DND-41 (cell line): Measurements from ENCODE around the gene PHLPP1.

Experiments
- ATAC-seq: fragments of 200-7000 bp; cut with Tn5 transposase; 3 replicates; pipeline ENCODE4 v1.9.1; 2021; ENCODE audit warnings: low read depth; ENCODE audit not compliant: insufficient read depth
- DNase-seq: peaks from one replicate; pipeline ENCODE4 v3.0.0-alpha.2; 2020
- H2AFZ ChIP-seq: 2 replicates; pipeline ENCODE4 v1.6.0; 2012; ENCODE audit warnings: low read depth, low read length
- H3K27ac ChIP-seq: 2 replicates; pipeline ENCODE4 v1.5.1; 2012; ENCODE audit warnings: low read length, inconsistent platforms
- H3K27me3 ChIP-seq: fragments of 200-600 bp; sonication (generic); 2 replicates; pipeline ENCODE4 v1.6.0; 2012; ENCODE audit warnings: low read length, mild to moderate bottlenecking, inconsistent platforms; ENCODE audit not compliant: insufficient read depth, poor library complexity
- H3K36me3 ChIP-seq: 2 replicates; pipeline ENCODE4 v1.5.1; 2012; ENCODE audit warnings: low read length, inconsistent platforms; ENCODE audit not compliant: insufficient read depth
- H3K4me1 ChIP-seq: 2 replicates; pipeline ENCODE4 v1.5.1; 2012; ENCODE audit warnings: mild to moderate bottlenecking, low read length; ENCODE audit not compliant: insufficient read depth
- H3K4me2 ChIP-seq: 2 replicates; pipeline ENCODE4 v1.6.0; 2012; ENCODE audit warnings: mild to moderate bottlenecking, moderate library complexity, low read length, inconsistent platforms; ENCODE audit not compliant: insufficient read depth
- H3K4me3 ChIP-seq, 2 experiments: fragments of 200-600 bp in 1 of 2; shearing (Covaris generic) in 1 of 2; 2 replicates each; pipeline ENCODE4 v1.5.1; 2012 to 2016; ENCODE audit warnings: inconsistent platforms in 2 of 2, low read length in 2 of 2, mild to moderate bottlenecking in 2 of 2, low read depth in 1 of 2, moderate library complexity in 1 of 2
- H3K79me2 ChIP-seq: 2 replicates; pipeline ENCODE4 v1.6.0; 2012; ENCODE audit warnings: low read length, inconsistent platforms; ENCODE audit not compliant: insufficient read depth
- H3K9ac ChIP-seq: 2 replicates; pipeline ENCODE4 v1.6.0; 2012; ENCODE audit warnings: low read depth, mild to moderate bottlenecking, inconsistent platforms, low read length, moderate library complexity
- H3K9me3 ChIP-seq: 2 replicates; pipeline ENCODE4 v1.5.1; 2012; ENCODE audit warnings: low read length, moderate library complexity, mild to moderate bottlenecking, inconsistent platforms; ENCODE audit not compliant: insufficient read depth, severe bottlenecking
- H4K20me1 ChIP-seq: 2 replicates; pipeline ENCODE4 v1.6.0; 2012; ENCODE audit warnings: low read length; ENCODE audit not compliant: insufficient read depth
- EZH2 ChIP-seq: IDR thresholded peaks from 3 replicates; pipeline ENCODE4 v1.6.1; 2012; ENCODE audit warnings: borderline replicate concordance, low read depth, mild to moderate bottlenecking, moderate library complexity, low read length, inconsistent platforms; ENCODE audit not compliant: severe bottlenecking
- TF ChIP-seq, protein P1 (sequence below): IDR thresholded peaks from 2 replicates; pipeline ENCODE4 v1.5.1; 2012; ENCODE audit warnings: borderline replicate concordance, low read length, moderate library complexity, mild to moderate bottlenecking; ENCODE audit not compliant: poor library complexity, severe bottlenecking; ENCODE audit errors: extremely low read depth

The PHLPP1 gene

DNA sequence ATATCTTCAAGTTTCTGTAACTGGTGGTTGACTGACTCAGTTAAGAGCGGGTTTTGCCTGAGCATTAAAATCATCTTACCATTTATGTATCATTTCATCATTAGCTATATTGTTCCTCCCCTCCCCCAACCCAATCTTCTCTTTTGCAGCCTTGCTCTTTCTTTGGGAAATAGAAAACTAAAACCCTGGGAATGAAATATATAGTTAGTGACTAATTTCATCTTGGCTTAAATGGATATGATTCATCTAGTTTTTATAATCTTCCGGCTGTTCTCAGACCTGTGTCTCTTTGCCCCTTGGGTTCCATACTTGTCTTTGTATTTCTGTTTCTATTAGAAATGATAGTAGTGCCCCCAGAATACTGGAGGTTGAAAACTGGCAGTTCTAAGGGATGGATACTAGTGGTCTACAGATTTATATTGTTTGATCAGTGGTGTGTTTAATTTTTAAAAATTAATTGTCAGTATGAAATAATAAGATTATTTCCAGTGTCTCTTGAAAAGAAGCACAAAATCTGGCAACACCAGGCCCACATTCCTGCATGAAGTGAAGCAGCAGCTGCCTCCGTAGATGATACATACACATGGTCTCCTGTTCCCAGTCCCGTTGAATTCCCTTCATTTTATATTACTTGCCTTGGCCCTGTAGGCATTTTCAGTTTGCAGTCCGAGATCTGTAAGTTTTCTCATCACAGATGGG lies 44.5 kb downstream of the PHLPP1 start:
- Histone ChIP-seq H3K36me3 (no peaks in the 10 kb centered on the region), H3K4me2 (no peak overlapping the region), H3K9ac (no peak overlapping the region), H3K27me3 (no peaks in the 10 kb centered on the region), H3K4me3 (no peak overlapping the region), H3K79me2 (no peaks in the 10 kb centered on the region), H4K20me1 (no peaks in the 10 kb centered on the region), H3K27ac (no peak overlapping the region), H3K9me3 (no peaks in the 10 kb centered on the region), H2AFZ (no peak overlapping the region), H3K4me1 (no peaks in the 10 kb centered on the region)
- ATAC-seq (no peak), DNase-seq (no peak)
- no peak for TF ChIP-seq EZH2
- TF ChIP-seq, protein P1, sequence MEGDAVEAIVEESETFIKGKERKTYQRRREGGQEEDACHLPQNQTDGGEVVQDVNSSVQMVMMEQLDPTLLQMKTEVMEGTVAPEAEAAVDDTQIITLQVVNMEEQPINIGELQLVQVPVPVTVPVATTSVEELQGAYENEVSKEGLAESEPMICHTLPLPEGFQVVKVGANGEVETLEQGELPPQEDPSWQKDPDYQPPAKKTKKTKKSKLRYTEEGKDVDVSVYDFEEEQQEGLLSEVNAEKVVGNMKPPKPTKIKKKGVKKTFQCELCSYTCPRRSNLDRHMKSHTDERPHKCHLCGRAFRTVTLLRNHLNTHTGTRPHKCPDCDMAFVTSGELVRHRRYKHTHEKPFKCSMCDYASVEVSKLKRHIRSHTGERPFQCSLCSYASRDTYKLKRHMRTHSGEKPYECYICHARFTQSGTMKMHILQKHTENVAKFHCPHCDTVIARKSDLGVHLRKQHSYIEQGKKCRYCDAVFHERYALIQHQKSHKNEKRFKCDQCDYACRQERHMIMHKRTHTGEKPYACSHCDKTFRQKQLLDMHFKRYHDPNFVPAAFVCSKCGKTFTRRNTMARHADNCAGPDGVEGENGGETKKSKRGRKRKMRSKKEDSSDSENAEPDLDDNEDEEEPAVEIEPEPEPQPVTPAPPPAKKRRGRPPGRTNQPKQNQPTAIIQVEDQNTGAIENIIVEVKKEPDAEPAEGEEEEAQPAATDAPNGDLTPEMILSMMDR = no peak

DNA sequence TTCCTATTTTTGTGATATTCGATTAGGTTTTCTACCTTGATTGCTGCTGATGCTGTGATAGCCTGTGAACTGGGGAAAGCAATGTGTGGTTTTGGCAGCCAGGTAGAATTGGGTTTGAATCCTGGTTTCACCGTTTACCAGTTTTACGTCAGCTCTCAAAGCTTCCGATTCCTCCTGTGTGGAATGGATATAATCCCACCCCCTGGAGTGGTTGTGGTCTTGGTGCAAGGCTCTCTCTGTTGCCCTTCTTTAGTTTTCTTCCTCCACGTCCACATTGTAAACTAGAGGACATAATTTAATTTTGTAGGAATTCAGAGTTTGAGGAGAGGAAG lies 45.0 kb downstream of the PHLPP1 start:
- Histone ChIP-seq H3K9me3 (no peaks in the 10 kb centered on the region), H3K4me1 (no peaks in the 10 kb centered on the region), H2AFZ (no peak overlapping the region), H3K9ac (no peak overlapping the region), H3K4me3 (no peak overlapping the region), H3K79me2 (no peaks in the 10 kb centered on the region), H3K27me3 (no peaks in the 10 kb centered on the region), H4K20me1 (no peaks in the 10 kb centered on the region), H3K27ac (no peak overlapping the region), H3K4me2 (no peak overlapping the region), H3K36me3 (no peaks in the 10 kb centered on the region)
- DNase-seq (no peak), ATAC-seq (no peak)
- TF ChIP-seq EZH2 = no peak
- TF ChIP-seq, protein P1 = no peak

DNA sequence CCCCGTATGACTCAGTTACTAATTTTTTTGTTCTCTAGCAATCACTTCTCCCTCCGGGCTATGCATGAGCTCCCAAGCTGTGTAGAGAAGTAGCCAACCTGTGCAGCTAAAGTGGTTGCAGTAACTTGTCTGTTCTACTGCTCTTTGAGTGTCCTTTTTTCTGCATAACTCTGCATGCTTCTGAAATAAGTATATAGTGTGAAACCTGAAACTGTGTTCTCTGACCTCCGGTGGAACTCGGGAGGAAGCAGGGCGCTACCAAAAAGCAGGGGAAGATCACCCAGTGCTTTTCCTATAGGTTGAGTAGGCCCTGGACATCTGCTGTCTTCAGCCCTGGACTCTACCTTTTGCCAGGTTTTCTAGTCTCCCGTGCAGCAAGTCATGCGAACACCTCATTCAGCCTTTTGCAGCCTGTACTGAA lies 47.8 kb downstream of the PHLPP1 start:
- H3K36me3 ChIP-seq = no peaks in the 10 kb centered on the region
- no peak overlapping the region for H3K4me3 ChIP-seq
- H3K9ac ChIP-seq = no peak overlapping the region
- H3K9me3 ChIP-seq = no peaks in the 10 kb centered on the region
- H2AFZ ChIP-seq = no peak overlapping the region
- no peak overlapping the region for H3K27ac ChIP-seq
- no peaks in the 10 kb centered on the region for H3K4me1 ChIP-seq
- TF ChIP-seq EZH2 = no peak
- TF ChIP-seq, protein P1 = no peak
- no peaks in the 10 kb centered on the region for H3K79me2 ChIP-seq
- H3K27me3 ChIP-seq = no peaks in the 10 kb centered on the region
- ATAC-seq (no peak), DNase-seq (no peak)
- no peak overlapping the region for H3K4me2 ChIP-seq
- H4K20me1 ChIP-seq = peaks cover 3% of the 10 kb centered on the region; the same call in 1 of the 2 replicates

DNA sequence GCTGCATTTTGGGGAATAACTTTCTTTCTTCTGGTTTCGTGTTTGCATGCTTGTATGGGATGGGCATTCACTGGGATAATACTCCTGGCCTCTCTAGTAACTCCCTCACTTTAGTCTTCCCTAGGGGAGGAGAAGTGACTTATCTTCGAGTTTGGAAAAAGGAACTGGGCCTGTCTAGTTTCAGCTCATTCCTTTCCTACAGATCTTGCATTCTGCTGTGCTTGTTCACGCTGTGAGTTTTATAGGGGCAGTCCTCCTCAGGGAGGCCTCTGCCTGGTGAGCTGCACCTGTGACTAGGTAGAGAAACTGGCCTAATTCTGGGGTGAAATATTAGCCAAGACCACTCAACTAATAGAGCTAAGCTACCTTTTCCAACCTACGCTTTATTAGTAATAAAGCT lies 50.9 kb downstream of the PHLPP1 start:
- H3K27me3 ChIP-seq = no peaks in the 10 kb centered on the region
- no peak overlapping the region for H3K9ac ChIP-seq
- ATAC-seq (no peak), DNase-seq (no peak)
- H4K20me1 ChIP-seq = peaks cover 3% of the 10 kb centered on the region; the same call in 1 of the 2 replicates
- no peak overlapping the region for H3K4me3 ChIP-seq
- no peaks in the 10 kb centered on the region for H3K79me2 ChIP-seq
- H3K4me2 ChIP-seq = no peak overlapping the region
- TF ChIP-seq EZH2 = no peak
- TF ChIP-seq, protein P1 = no peak
- no peak overlapping the region for H2AFZ ChIP-seq
- H3K27ac ChIP-seq = no peak overlapping the region
- H3K9me3 ChIP-seq = no peaks in the 10 kb centered on the region
- H3K36me3 ChIP-seq = no peaks in the 10 kb centered on the region
- no peaks in the 10 kb centered on the region for H3K4me1 ChIP-seq
